ENCODE data around the gene ARRB1. TPM values are rescaled to one million over a fixed set of nuclear protein-coding genes. Genes with fewer than 3 reads are reported as not detected.

Gene ARRB1
- total RNA-seq, 1 experiment from 2014 or later = 116 TPM

DNA sequence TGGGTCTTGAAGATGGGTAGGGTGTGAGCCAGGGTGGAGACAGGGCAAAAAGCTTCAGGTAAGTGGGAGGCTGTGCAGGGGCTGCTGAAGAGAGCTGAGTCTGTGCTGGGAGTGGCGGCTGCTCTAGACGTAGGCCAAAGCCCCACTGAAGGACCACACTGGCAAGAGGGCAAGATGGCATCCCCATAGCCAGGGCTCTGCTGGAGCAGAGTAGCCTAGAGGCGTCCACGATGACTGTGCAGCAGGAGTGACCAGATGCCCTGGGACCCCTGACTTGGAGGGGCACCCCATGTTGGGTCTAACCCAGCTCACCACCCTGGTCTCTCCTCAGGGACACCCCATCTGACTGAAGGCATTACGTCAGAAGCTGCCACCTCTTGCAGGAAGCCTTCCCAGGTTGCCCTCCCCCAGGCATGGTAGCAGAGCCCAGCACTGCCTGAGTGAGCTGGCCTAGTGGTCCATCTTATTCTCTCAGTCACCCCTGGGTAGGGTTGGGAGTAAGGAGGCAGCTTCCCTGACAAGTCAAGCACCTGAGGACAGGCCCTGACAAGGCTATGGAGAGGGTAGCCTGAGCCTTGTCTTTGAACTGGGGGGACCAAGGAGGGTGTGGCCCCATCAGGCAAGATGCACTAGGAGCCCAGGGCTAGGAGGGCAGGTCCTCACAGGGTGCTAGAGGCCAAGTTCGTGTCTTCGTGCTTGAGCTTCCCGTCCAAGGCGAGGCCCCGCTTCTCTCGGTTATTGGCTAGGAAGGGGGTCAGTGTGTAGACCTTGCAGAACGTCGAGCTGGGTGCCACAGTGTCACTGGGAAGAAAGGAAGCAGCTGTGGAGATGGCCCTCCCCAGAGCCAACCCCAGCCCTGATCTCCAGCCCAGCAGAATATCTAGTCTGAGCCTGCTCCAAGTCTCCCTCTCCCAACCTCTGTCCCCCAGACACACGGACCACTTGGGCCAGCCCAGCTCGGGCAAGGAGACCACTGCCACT lies 77.8 kb downstream of the ARRB1 start:
- no peaks in the 10 kb centered on the region for H3K27me3 ChIP-seq (replicated peaks; ENCODE audit: control insufficient read depth, insufficient read depth, low read length)
- no peak for TF ChIP-seq CTCF (IDR thresholded peaks at IDR 0.05; ENCODE audit: insufficient read depth in 1 of 2, low read depth in 1 of 2, low read length in 1 of 2, severe bottlenecking in 1 of 2, unreplicated experiment in 1 of 2)
- peak in 1 of 2 experiments; percentile 41 for DNase-seq
- BruUV-seq (replicated peaks) = no TSS peak
- Mint-ChIP-seq H3K4me3 (ENCODE audit: unreplicated experiment) (no peak overlapping the region), H3K9me3 (ENCODE audit: unreplicated experiment) (no peaks in the 10 kb centered on the region), H3K36me3 (ENCODE audit: insufficient read depth, unreplicated experiment) (peaks cover 62% of the 10 kb centered on the region), H3K4me1 (ENCODE audit: low read depth, unreplicated experiment) (peaks cover 8% of the 10 kb centered on the region), H3K27ac (ENCODE audit: unreplicated experiment) (no peak overlapping the region), H3K27me3 (ENCODE audit: insufficient read depth, unreplicated experiment) (no peaks in the 10 kb centered on the region)
- CTCF ChIA-PET = interaction anchor here (0.6 to 1.6 kb wide), 2 partner anchors 32 to 197 kb away, joined by 3 to 5 read pairs; no protein-coding TSS in a partner anchor
- H3K9me3 ChIP-seq = no peaks in the 10 kb centered on the region
- POLR2A ChIA-PET = no interaction called here
- intact Hi-C loops (cut with micrococcal nuclease; ENCODE audit: unreplicated experiment) = no loop called here
- peaks cover 3% of the 10 kb centered on the region for H3K4me1 ChIP-seq
- peaks cover 10% of the 10 kb centered on the region; the same call in 1 of the 2 replicates for H3K36me3 ChIP-seq (ENCODE audit: control insufficient read depth, insufficient read depth, low read length)
- H3K4me3 ChIP-seq (ENCODE audit: low read depth, low read length) = no peak overlapping the region

GRCh38 chr11:75272821-75273301 lies 78.6 kb downstream of the ARRB1 start:
- Histone ChIP-seq H3K9me3 (no peaks in the 10 kb centered on the region), H3K27me3 (replicated peaks; ENCODE audit: control insufficient read depth, insufficient read depth, low read length) (no peaks in the 10 kb centered on the region), H3K36me3 (ENCODE audit: control insufficient read depth, insufficient read depth, low read length) (peaks cover 7% of the 10 kb centered on the region; the same call in 1 of the 2 replicates), H3K4me3 (ENCODE audit: low read depth, low read length) (no peak overlapping the region), H3K4me1 (no peaks in the 10 kb centered on the region)
- peak in 1 of 2 experiments; percentile 28 for DNase-seq
- H3K27ac Mint-ChIP-seq (ENCODE audit: unreplicated experiment) = no peak overlapping the region
- H3K9me3 Mint-ChIP-seq (ENCODE audit: unreplicated experiment) = no peaks in the 10 kb centered on the region
- peaks cover 61% of the 10 kb centered on the region for H3K36me3 Mint-ChIP-seq (ENCODE audit: insufficient read depth, unreplicated experiment)
- H3K4me3 Mint-ChIP-seq (ENCODE audit: unreplicated experiment) = no peak overlapping the region
- BruUV-seq (replicated peaks) = no TSS peak
- ChIA-PET CTCF (interaction anchor here (1.4 to 1.6 kb wide), 2 partner anchors 25 to 31 kb away, joined by 4 to 5 read pairs; no protein-coding TSS in a partner anchor), POLR2A (no interaction called here)
- TF ChIP-seq CTCF (IDR thresholded peaks at IDR 0.05; ENCODE audit: insufficient read depth in 1 of 2, low read depth in 1 of 2, low read length in 1 of 2, severe bottlenecking in 1 of 2, unreplicated experiment in 1 of 2) = no peak
- H3K4me1 Mint-ChIP-seq (ENCODE audit: low read depth, unreplicated experiment) = peaks cover 6% of the 10 kb centered on the region
- no peaks in the 10 kb centered on the region for H3K27me3 Mint-ChIP-seq (ENCODE audit: insufficient read depth, unreplicated experiment)
- intact Hi-C loops (cut with micrococcal nuclease; ENCODE audit: unreplicated experiment) = no loop called here

- intact Hi-C loops (cut with micrococcal nuclease; ENCODE audit: unreplicated experiment) = no loop called here
- no peaks in the 10 kb centered on the region for H3K27me3 ChIP-seq (replicated peaks; ENCODE audit: control insufficient read depth, insufficient read depth, low read length)
- ChIA-PET POLR2A (no interaction called here), CTCF (interaction anchor here (1.4 to 1.6 kb wide), 2 partner anchors 24 to 31 kb away, joined by 4 to 5 read pairs; no protein-coding TSS in a partner anchor)
- H3K36me3 ChIP-seq (ENCODE audit: control insufficient read depth, insufficient read depth, low read length) = peaks cover 7% of the 10 kb centered on the region; the same call in 1 of the 2 replicates
- peaks cover 6% of the 10 kb centered on the region for H3K4me1 Mint-ChIP-seq (ENCODE audit: low read depth, unreplicated experiment)
- no peak for TF ChIP-seq CTCF (IDR thresholded peaks at IDR 0.05; ENCODE audit: insufficient read depth in 1 of 2, low read depth in 1 of 2, low read length in 1 of 2, severe bottlenecking in 1 of 2, unreplicated experiment in 1 of 2)
- DNase-seq = no peak
- H3K9me3 ChIP-seq = no peaks in the 10 kb centered on the region
- BruUV-seq (replicated peaks) = no TSS peak
- no peak overlapping the region for H3K27ac Mint-ChIP-seq (ENCODE audit: unreplicated experiment)
- no peak overlapping the region for H3K4me3 Mint-ChIP-seq (ENCODE audit: unreplicated experiment)
- H3K27me3 Mint-ChIP-seq (ENCODE audit: insufficient read depth, unreplicated experiment) = no peaks in the 10 kb centered on the region
- peaks cover 58% of the 10 kb centered on the region for H3K36me3 Mint-ChIP-seq (ENCODE audit: insufficient read depth, unreplicated experiment)
- no peaks in the 10 kb centered on the region for H3K4me1 ChIP-seq
- H3K4me3 ChIP-seq (ENCODE audit: low read depth, low read length) = no peak overlapping the region
- H3K9me3 Mint-ChIP-seq (ENCODE audit: unreplicated experiment) = no peaks in the 10 kb centered on the region
These were observed 79.1 kb downstream of the ARRB1 start for GRCh38 chr11:75272391-75272790.

Measured in Caco-2 (cell line).